Femur (tissue), 1 donor: ENCODE data around the gene SLC35F6.
A peak's percentile ranks its signal among the peaks of the same experiment; 100 is the strongest.

Experiments
- DNase-seq: peaks from one replicate; pipeline ENCODE4 v3.0.0-alpha.2; 2017

SLC35F6 gene

GRCh38 chr2:26764078-26764887, at the start of gene SLC35F6:
TSS of gene SLC35F6 (plus strand) at chr2:26764284. CDS start at chr2:26764350, 66 bp downstream.
- DNase-seq = peak; percentile 86

- DNase-seq = no peak
These were observed 48.4 kb upstream of the SLC35F6 start for GRCh38 chr2:26715528-26716270.

- DNase-seq = no peak
These were observed 47.7 kb upstream of the SLC35F6 start for GRCh38 chr2:26716340-26716739.

- no peak for DNase-seq
These were observed 47.3 kb upstream of the SLC35F6 start for GRCh38 chr2:26716769-26717168.

- DNase-seq = no peak
These were observed 46.7 kb upstream of the SLC35F6 start for GRCh38 chr2:26717362-26717761.

- no peak for DNase-seq
These were observed 45.0 kb upstream of the SLC35F6 start for GRCh38 chr2:26718949-26719686.

GRCh38 chr2:26720322-26721114, 43.6 kb upstream of the SLC35F6 start:
- peak; percentile 83 for DNase-seq

- no peak for DNase-seq
These were observed 42.7 kb upstream of the SLC35F6 start for GRCh38 chr2:26721115-26722032.

- no peak for DNase-seq
These were observed 41.8 kb upstream of the SLC35F6 start for GRCh38 chr2:26722328-26722727.

GRCh38 chr2:26722911-26723310, 41.2 kb upstream of the SLC35F6 start:
- no peak for DNase-seq

- DNase-seq = no peak
These were observed 40.6 kb upstream of the SLC35F6 start for GRCh38 chr2:26723475-26723874.

GRCh38 chr2:26723991-26724750, 39.9 kb upstream of the SLC35F6 start:
- no peak for DNase-seq

- no peak for DNase-seq
These were observed 39.1 kb upstream of the SLC35F6 start for GRCh38 chr2:26724784-26725520.

- peak; percentile 57 for DNase-seq
These were observed 38.6 kb upstream of the SLC35F6 start for GRCh38 chr2:26725521-26725820.

GRCh38 chr2:26726228-26726627, 37.9 kb upstream of the SLC35F6 start:
- no peak for DNase-seq

- no peak for DNase-seq
These were observed 36.2 kb upstream of the SLC35F6 start for GRCh38 chr2:26727641-26728561.

- DNase-seq = no peak
These were observed 34.8 kb upstream of the SLC35F6 start for GRCh38 chr2:26729311-26729710.

- no peak for DNase-seq
These were observed 33.3 kb upstream of the SLC35F6 start for GRCh38 chr2:26730549-26731344.
